PC-9 (cell line): ENCODE results near the gene PBX1.

Experiments
- CTCF ChIP-seq: fragments of 200-600 bp; sonication (generic); conservative IDR thresholded peaks from 2 replicates; pipeline ENCODE4 v1.6.1; 2017; ENCODE audit warnings: mixed run types, antibody characterized with exemption, mild to moderate bottlenecking, moderate library complexity
- EZH2 ChIP-seq: fragments of 200-600 bp; sonication (generic); IDR thresholded peaks from 2 replicates; pipeline ENCODE4 v1.8.0; 2017; ENCODE audit warnings: antibody characterized with exemption, low read depth

- no peak for TF ChIP-seq CTCF
- TF ChIP-seq EZH2, result no peak
Measured at GRCh38 chr1:164694505-164694904, 135.5 kb downstream of the PBX1 start.
